GM18951 (cell line): ENCODE results near the gene CLDN4.

Experiments
- POLR2A ChIP-seq: IDR thresholded peaks from 4 replicates; pipeline ENCODE4 v1.6.1; 2011; ENCODE audit warnings: mild to moderate bottlenecking; ENCODE audit not compliant: insufficient read length, insufficient read depth; ENCODE audit errors: extremely low read depth
- in situ Hi-C: fragments of 300-500 bp; cut with MboI; formaldehyde crosslinking; loops from one replicate; pipeline ENCODE4 v1.12.0; 2022; ENCODE audit warnings: low sequenced_read_pairs, mixed read lengths, inconsistent platforms; ENCODE audit not compliant: unreplicated experiment

Gene CLDN4

DNA sequence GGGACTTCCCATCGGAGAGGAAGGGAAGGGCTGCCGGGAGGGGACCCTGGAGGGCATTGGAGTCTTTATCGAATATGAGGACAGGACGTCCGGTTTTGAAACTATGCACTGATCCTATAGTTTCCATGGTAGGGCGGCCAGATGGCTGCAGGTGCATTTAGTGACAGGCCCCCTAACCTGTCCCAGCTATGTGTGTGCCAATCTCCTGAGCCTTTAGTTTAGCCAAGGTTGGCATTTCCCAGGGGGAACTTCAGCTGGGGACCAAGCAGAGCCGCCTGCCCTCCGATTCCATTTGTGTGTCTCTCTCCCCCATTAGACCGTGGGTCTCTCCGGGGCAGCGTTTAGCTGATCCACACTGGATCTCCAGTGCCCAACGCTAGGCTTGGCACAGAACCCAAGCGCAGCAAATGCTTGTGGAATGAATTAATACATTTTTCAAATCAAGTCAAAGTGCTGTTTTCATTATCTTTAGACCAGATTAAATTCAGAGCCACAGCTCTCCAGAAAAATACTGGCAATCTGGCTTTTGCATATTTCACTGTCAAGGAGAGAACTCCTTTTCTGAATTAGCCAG lies 50.0 kb downstream of the CLDN4 start:
- no peak for TF ChIP-seq POLR2A
- in situ Hi-C loops = no loop called here

DNA sequence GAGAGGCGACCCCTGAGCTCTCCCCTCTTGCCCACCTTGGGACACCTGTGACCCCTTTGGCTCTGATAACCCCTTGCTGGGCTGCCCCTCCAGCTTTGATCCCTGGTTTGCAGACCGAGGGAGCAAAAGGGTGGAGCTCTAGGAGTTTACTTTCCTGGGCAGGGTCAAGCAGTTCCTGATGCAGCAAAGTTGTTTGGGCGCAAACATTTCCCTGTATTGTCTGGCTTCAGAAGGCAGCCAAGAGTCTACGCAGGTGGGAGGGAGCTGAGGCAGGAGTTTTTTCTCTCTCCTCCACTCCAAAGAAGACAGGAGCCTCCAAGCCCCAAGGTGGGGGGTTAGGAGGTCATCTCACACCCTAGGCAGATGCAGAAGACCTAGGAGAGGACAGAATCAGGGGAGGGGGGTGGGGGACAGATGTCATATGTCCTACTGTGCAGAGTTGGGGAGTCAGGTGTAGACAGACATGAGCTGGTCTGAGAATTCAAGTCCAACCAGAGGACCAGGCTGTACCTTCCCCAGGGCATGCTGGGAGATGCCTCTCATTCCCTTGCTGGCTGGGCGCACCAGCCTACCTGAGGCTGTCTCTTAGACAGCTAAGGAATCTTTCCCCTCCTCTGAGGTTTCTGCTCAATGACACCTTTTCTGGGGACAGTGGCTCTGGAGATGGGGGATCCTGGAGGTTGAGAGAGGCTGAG lies 50.7 kb downstream of the CLDN4 start:
- no peak for TF ChIP-seq POLR2A
- in situ Hi-C loops = no loop called here

DNA sequence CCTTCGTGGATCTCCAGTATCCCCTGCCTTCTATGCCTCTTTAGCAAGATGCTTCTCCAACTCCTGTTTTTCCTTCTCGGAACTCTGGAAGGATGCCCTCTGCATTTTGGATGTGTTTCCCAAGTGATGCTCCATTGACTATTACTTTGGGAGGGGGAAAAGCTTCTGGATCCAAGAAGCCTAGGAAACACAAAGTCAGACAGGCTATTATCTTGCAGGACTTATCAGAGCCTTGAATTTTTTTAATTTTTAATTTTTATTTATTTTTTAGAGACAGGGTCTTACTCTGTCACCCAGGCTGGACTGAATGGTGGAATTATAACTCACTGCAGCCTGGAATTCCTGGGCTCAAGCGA lies 51.2 kb downstream of the CLDN4 start:
- in situ Hi-C loops = no loop called here
- no peak for TF ChIP-seq POLR2A
